IMR-90 (cell line): ENCODE results near the gene TRAPPC3L. TPM values are rescaled to one million over a fixed set of nuclear protein-coding genes. Genes with fewer than 3 reads are reported as not detected.

Experiments used
- ATAC-seq: fragments of 200-7000 bp; cut with Tn5 transposase; 2 replicates; pipeline ENCODE4 v1.9.1; 2020; ENCODE audit warnings: low read depth, mild to moderate bottlenecking, moderate library complexity
- BruUV-seq: library from RNA; stranded (reverse); fragments of 400-500 nt; replicated peaks from 2 replicates; lab custom pipeline; 2021; lab: Mats Ljungman, UMichigan
- CTCF ChIA-PET: fragments of 300-600 bp; formaldehyde crosslinking; extraction: SDS; loops from one replicate; lab custom pipeline; 2021; ENCODE audit warnings: antibody characterized with exemption; lab: Yijun Ruan, JAX
- POLR2A ChIA-PET: fragments of 300-600 bp; sonication (Branson Sonifier 250); formaldehyde crosslinking; loops from one replicate; lab custom pipeline; 2022; ENCODE audit warnings: antibody characterized with exemption; ENCODE audit not compliant: unreplicated experiment; lab: Charles Lee
- DNase-seq: peaks from one replicate; pipeline ENCODE4 v3.0.0; 2013
- H2AFZ ChIP-seq: replicated peaks from 2 replicates; pipeline ENCODE3; 2013; ENCODE audit warnings: low read length, mild to moderate bottlenecking; ENCODE audit not compliant: poor library complexity
- H2AK5ac ChIP-seq: 2 replicates; pipeline ENCODE4 v1.6.1; 2013; ENCODE audit warnings: low read depth, low read length, inconsistent platforms
- H2AK9ac ChIP-seq: replicated peaks from 2 replicates; pipeline ENCODE3; 2013; ENCODE audit warnings: mild to moderate bottlenecking, low read depth, low read length, moderate library complexity; ENCODE audit not compliant: poor library complexity
- H2BK120ac ChIP-seq: 2 replicates; pipeline ENCODE4 v1.6.1; 2013; ENCODE audit warnings: low read depth, low read length, inconsistent platforms
- H2BK15ac ChIP-seq: 3 replicates; pipeline ENCODE4 v1.6.1; 2013; ENCODE audit warnings: low read depth, low read length, inconsistent platforms
- H2BK20ac ChIP-seq: 2 replicates; pipeline ENCODE4 v1.6.1; 2013; ENCODE audit warnings: low read depth, mild to moderate bottlenecking, inconsistent platforms, low read length, moderate library complexity
- H2BK5ac ChIP-seq: 2 replicates; pipeline ENCODE4 v1.6.1; 2013; ENCODE audit warnings: mild to moderate bottlenecking, low read depth, low read length, inconsistent platforms; ENCODE audit not compliant: poor library complexity, severe bottlenecking
- H3K14ac ChIP-seq: replicated peaks from 2 replicates; pipeline ENCODE4 v1.6.1; 2013; ENCODE audit warnings: low read depth, low read length, inconsistent platforms
- H3K18ac ChIP-seq: 2 replicates; pipeline ENCODE4 v1.6.1; 2013; ENCODE audit warnings: low read depth, low read length, control low read depth
- H3K23ac ChIP-seq: 2 replicates; pipeline ENCODE4 v1.6.1; 2013; ENCODE audit warnings: low read depth, low read length, inconsistent platforms
- H3K27ac ChIP-seq: 2 replicates; pipeline ENCODE4 v1.5.1; 2013; ENCODE audit warnings: mild to moderate bottlenecking, control low read depth, low read length; ENCODE audit not compliant: insufficient read depth
- H3K27me3 ChIP-seq: 2 replicates; pipeline ENCODE4 v1.6.1; 2013; ENCODE audit warnings: low read length; ENCODE audit not compliant: control insufficient read depth, insufficient read depth
- H3K36me3 ChIP-seq: 2 replicates; pipeline ENCODE4 v1.6.1; 2013; ENCODE audit warnings: low read length, mixed read lengths; ENCODE audit not compliant: control insufficient read depth, insufficient read depth
- H3K4ac ChIP-seq: 2 replicates; pipeline ENCODE4 v1.6.1; 2013; ENCODE audit warnings: low read depth, low read length, inconsistent platforms
- H3K4me1 ChIP-seq: 2 replicates; pipeline ENCODE4 v1.6.1; 2013; ENCODE audit warnings: low read length, mixed read lengths; ENCODE audit not compliant: control insufficient read depth, insufficient read depth
- H3K4me2 ChIP-seq: 2 replicates; pipeline ENCODE4 v1.6.1; 2013; ENCODE audit warnings: low read depth, mild to moderate bottlenecking, control low read depth, low read length, moderate library complexity
- H3K4me3 ChIP-seq: 2 replicates; pipeline ENCODE4 v1.5.1; 2013; ENCODE audit warnings: low read depth, mild to moderate bottlenecking, control low read depth, low read length, moderate library complexity; ENCODE audit not compliant: insufficient read depth
- H3K56ac ChIP-seq: 2 replicates; pipeline ENCODE4 v1.6.1; 2013; ENCODE audit warnings: low read length, inconsistent platforms; ENCODE audit not compliant: insufficient read depth; ENCODE audit errors: extremely low read depth
- H3K79me1 ChIP-seq, 2 experiments: 2 replicates each; pipeline ENCODE4 v1.6.1; 2013; ENCODE audit warnings: low read length in 2 of 2, inconsistent platforms in 1 of 2, low read depth in 1 of 2
- H3K9ac ChIP-seq: 2 replicates; pipeline ENCODE4 v1.6.1; 2013; ENCODE audit warnings: low read depth, low read length, control low read depth
- H3K9me1 ChIP-seq: 2 replicates; pipeline ENCODE4 v1.6.1; 2013; ENCODE audit warnings: low read length, inconsistent platforms; ENCODE audit not compliant: insufficient read depth
- H3K9me3 ChIP-seq: 2 replicates; pipeline ENCODE4 v1.6.1; 2013; ENCODE audit warnings: low read length; ENCODE audit not compliant: control insufficient read depth, insufficient read depth
- H4K20me1 ChIP-seq: 2 replicates; pipeline ENCODE4 v1.6.1; 2013; ENCODE audit warnings: low read length, inconsistent platforms; ENCODE audit not compliant: insufficient read depth
- H4K5ac ChIP-seq: 2 replicates; pipeline ENCODE4 v1.6.1; 2013; ENCODE audit warnings: mild to moderate bottlenecking, low read depth, low read length, control low read depth
- H4K8ac ChIP-seq, 2 experiments: 2 replicates each; pipeline ENCODE4 v1.6.1; 2013; ENCODE audit warnings: low read depth in 2 of 2, low read length in 2 of 2, control low read depth in 1 of 2, inconsistent platforms in 1 of 2
- H4K91ac ChIP-seq: 2 replicates; pipeline ENCODE4 v1.6.1; 2013; ENCODE audit warnings: low read depth, low read length, inconsistent platforms; ENCODE audit not compliant: insufficient read depth
- BHLHE40 ChIP-seq: fragments of 150-350 bp; IDR thresholded peaks from 2 replicates; pipeline ENCODE4 v1.6.1; 2016; ENCODE audit warnings: mild to moderate bottlenecking, low read depth, low read length
- CEBPB ChIP-seq: IDR thresholded peaks from 2 replicates; pipeline ENCODE4 v1.6.1; 2012; ENCODE audit warnings: low read depth, low read length, improper control_type of control experiment
- CHD1 ChIP-seq: IDR thresholded peaks from 2 replicates; pipeline ENCODE4 v1.6.1; 2012; ENCODE audit warnings: low read depth, low read length, improper control_type of control experiment
- ELK1 ChIP-seq: fragments of 150-350 bp; IDR thresholded peaks from 2 replicates; pipeline ENCODE4 v1.6.1; 2016; ENCODE audit warnings: low read depth, mild to moderate bottlenecking, low read length, moderate library complexity, borderline replicate concordance
- FOS ChIP-seq: fragments of 150-350 bp; IDR thresholded peaks from 2 replicates; pipeline ENCODE4 v1.6.1; 2016; ENCODE audit warnings: low read depth, low read length
- MAFK ChIP-seq: IDR thresholded peaks from 2 replicates; pipeline ENCODE4 v1.6.1; 2012; ENCODE audit warnings: low read depth, low read length, improper control_type of control experiment
- MAZ ChIP-seq: IDR thresholded peaks from 2 replicates; pipeline ENCODE4 v1.6.1; 2012; ENCODE audit warnings: low read depth, mild to moderate bottlenecking, low read length, improper control_type of control experiment, moderate library complexity, borderline replicate concordance
- MXI1 ChIP-seq: IDR thresholded peaks from 2 replicates; pipeline ENCODE4 v1.6.1; 2012; ENCODE audit warnings: low read depth, mild to moderate bottlenecking, low read length, moderate library complexity, borderline replicate concordance
- NFE2L2 ChIP-seq: fragments of 150-350 bp; IDR thresholded peaks from 2 replicates; pipeline ENCODE4 v1.6.1; 2016; ENCODE audit warnings: low read depth, mild to moderate bottlenecking, low read length
- POLR2A ChIP-seq: IDR thresholded peaks from 2 replicates; pipeline ENCODE4 v1.6.1; 2012; ENCODE audit warnings: mild to moderate bottlenecking, low read depth, low read length
- RAD21 ChIP-seq: IDR thresholded peaks from 2 replicates; pipeline ENCODE4 v1.6.1; 2012; ENCODE audit warnings: low read length, improper control_type of control experiment
- RCOR1 ChIP-seq: IDR thresholded peaks from 2 replicates; pipeline ENCODE4 v1.6.1; 2012; ENCODE audit warnings: mild to moderate bottlenecking, low read length, improper control_type of control experiment; ENCODE audit not compliant: insufficient replicate concordance
- RFX5 ChIP-seq: IDR thresholded peaks from 2 replicates; pipeline ENCODE4 v1.8.0; 2012; ENCODE audit warnings: low read depth, mild to moderate bottlenecking, low read length, moderate library complexity
- SMC3 ChIP-seq: fragments of 150-350 bp; IDR thresholded peaks from 2 replicates; pipeline ENCODE4 v1.6.1; 2016; ENCODE audit warnings: low read depth, mild to moderate bottlenecking, antibody characterized with exemption, low read length, moderate library complexity
- WGBS, 2 experiments: methylation state at CpG; one replicate each; pipeline versions ENCODE4 v1.1.5 to v1.1.7; 2013; ENCODE audit warnings: missing lambda C conversion rate in 2 of 2; ENCODE audit not compliant: insufficient read length in 1 of 2; ENCODE audit errors: extremely low coverage in 2 of 2; 5-methylcytosine and 5-hydroxymethylcytosine counted together
- dilution Hi-C: fragments of 300-500 bp; cut with HindIII; formaldehyde crosslinking; loops from one replicate; pipeline ENCODE4 v1.14.3; 2018; ENCODE audit warnings: low sequenced_read_pairs; ENCODE audit not compliant: unreplicated experiment
- in situ Hi-C: fragments of 300-500 bp; cut with MboI; formaldehyde crosslinking; loops from 3 replicates; pipeline ENCODE4 v1.14.3; 2019; ENCODE audit warnings: low sequenced_read_pairs, inconsistent platforms, mixed read lengths
- intact Hi-C: fragments of 100-400 bp; cut with micrococcal nuclease; formaldehyde crosslinking; loops from 2 replicates; pipeline ENCODE4 v1.10.0; 2022
- polyA plus RNA-seq, 3 experiments: library from polyadenylated mRNA; depleted of rRNA; stranded (reverse); fragments of >200 nt; gene quantifications; 2 replicates each; pipeline ENCODE4 v1.2.3, GENCODE V29; 2012; ENCODE audit warnings: low replicate concordance in 1 of 3
- total RNA-seq: library from RNA; depleted of rRNA; stranded (reverse); fragments of >200 nt; gene quantifications from 2 replicates; pipeline ENCODE4 v1.2.3, GENCODE V29; 2012
- TF ChIP-seq, protein P1 (sequence below): fragments of 150-350 bp; IDR thresholded peaks from 2 replicates; pipeline ENCODE4 v1.6.1; 2017; ENCODE audit warnings: mild to moderate bottlenecking, antibody characterized with exemption, low read length, low read depth

The TRAPPC3L gene
- total and polyA plus RNA-seq, 2 of the 4 experiments (the other 2 are of a cell fraction) = 0.03 TPM; not detected in 1

DNA sequence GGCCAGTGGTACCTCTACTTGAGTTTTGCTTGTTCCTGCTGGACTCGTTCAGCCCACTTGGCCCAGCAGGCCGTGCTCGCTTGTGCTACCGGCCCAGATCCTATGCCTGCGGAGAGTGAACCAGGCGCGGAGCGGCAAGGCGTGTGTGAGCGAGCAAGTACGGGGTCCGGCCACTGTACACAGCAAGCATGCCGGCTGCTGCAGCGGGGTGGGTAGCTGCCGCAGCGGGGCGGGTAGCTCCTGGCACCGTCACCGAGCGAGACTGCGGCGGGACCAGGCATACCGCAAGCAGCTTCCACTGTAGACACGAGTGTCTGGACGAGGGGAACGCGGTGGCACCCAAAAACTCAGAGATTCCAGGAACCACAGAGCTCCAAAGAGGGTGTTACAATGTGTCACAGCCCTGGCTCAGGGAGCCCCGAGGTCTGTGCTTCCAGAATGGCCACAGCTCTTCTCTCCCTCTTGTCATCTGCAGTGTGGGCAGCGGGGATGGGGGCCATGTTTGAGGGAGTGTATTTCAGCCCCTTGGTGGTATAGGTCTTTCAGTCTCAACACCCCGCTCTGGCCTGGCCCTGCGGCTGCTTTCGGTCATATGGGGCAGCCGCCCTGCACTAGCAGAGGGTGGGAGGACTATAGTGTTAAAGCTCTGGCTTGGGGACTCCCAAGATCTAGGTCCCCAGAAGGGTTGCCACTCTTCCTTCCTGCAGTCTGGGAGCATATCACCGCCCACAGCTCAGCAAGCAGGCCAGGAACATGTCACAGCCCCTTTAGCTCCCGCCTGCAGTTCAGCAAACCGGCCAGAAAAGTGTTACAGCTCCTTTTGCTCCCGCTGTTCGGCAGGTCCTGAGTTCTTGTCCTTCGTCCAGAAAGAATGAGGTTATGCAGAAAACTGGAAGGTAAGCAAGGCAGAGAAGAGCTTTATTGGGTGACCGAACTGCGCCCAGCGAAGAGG lies 19.7 kb upstream of the TRAPPC3L start:
- no TSS peak for BruUV-seq
- peak overlapping the region; percentile 88 for H4K5ac ChIP-seq
- dilution Hi-C loops (no loop called here), intact Hi-C loops (loop anchor here (5.0 kb wide), 1 partner anchor 118 kb away; no protein-coding TSS in a partner anchor), in situ Hi-C loops (loop anchor here (5.0 kb wide), 1 partner anchor 298 kb away; no protein-coding TSS in a partner anchor)
- peaks cover 3% of the 10 kb centered on the region; the same call in 1 of the 2 replicates for H3K9me1 ChIP-seq
- ChIA-PET POLR2A (no interaction called here), CTCF (interaction anchor here (0.6 to 1.5 kb wide), 2 partner anchors 296 to 335 kb away, joined by 3 to 7 read pairs; no protein-coding TSS in a partner anchor)
- peak overlapping the region; percentile 61 to 84; a peak in 3 of 4 replicates for H4K8ac ChIP-seq
- H2BK5ac ChIP-seq = peak overlapping the region; percentile 90
- ATAC-seq (no peak), DNase-seq (no peak)
- no peaks in the 10 kb centered on the region for H3K27me3 ChIP-seq
- peak overlapping the region; percentile 84 for H2AK9ac ChIP-seq
- H3K4ac ChIP-seq = peak overlapping the region; percentile 65
- H3K23ac ChIP-seq = peak overlapping the region; percentile 59; the same call in 1 of the 2 replicates
- peak overlapping the region; percentile 26; the same call in 1 of the 2 replicates for H2AK5ac ChIP-seq
- peaks cover 5 to 13% of the 10 kb centered on the region in 2 experiments for H3K79me1 ChIP-seq
- peak overlapping the region; percentile 81; the same call in 1 of the 3 replicates for H2BK15ac ChIP-seq
- H3K4me1 ChIP-seq = peaks cover 8% of the 10 kb centered on the region
- H4K20me1 ChIP-seq = no peaks in the 10 kb centered on the region
- H3K4me2 ChIP-seq = peak overlapping the region; percentile 88
- H4K91ac ChIP-seq = peak overlapping the region; percentile 23; the same call in 1 of the 2 replicates
- H3K36me3 ChIP-seq = no peaks in the 10 kb centered on the region
- H3K18ac ChIP-seq = peak overlapping the region; percentile 66
- H2BK120ac ChIP-seq = peak overlapping the region; percentile 81
- peak overlapping the region; percentile 52 for H3K27ac ChIP-seq
- peak overlapping the region; percentile 54; the same call in 1 of the 2 replicates for H2BK20ac ChIP-seq
- no peak overlapping the region for H3K56ac ChIP-seq
- H3K9me3 ChIP-seq = no peaks in the 10 kb centered on the region
- H2AFZ ChIP-seq = peak overlapping the region; percentile 89
- peak overlapping the region; percentile 55; the same call in 1 of the 2 replicates for H3K9ac ChIP-seq
- H3K14ac ChIP-seq = peak overlapping the region; percentile 44
- 73% methylated on average over 19 of the region's 42 CpGs; no CpG with 5 or more reads in 1 of the 2 experiments for WGBS, 2 experiments
- H3K4me3 ChIP-seq = no peak overlapping the region
- TF ChIP-seq MXI1 (no peak), NFE2L2 (no peak), MAZ (no peak), SMC3 (no peak), CHD1 (no peak), RCOR1 (no peak), MAFK (no peak), ELK1 (no peak), RFX5 (no peak), POLR2A (no peak), BHLHE40 (no peak), FOS (no peak), RAD21 (no peak), CEBPB (no peak)
- TF ChIP-seq, protein P1, sequence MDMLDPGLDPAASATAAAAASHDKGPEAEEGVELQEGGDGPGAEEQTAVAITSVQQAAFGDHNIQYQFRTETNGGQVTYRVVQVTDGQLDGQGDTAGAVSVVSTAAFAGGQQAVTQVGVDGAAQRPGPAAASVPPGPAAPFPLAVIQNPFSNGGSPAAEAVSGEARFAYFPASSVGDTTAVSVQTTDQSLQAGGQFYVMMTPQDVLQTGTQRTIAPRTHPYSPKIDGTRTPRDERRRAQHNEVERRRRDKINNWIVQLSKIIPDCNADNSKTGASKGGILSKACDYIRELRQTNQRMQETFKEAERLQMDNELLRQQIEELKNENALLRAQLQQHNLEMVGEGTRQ = no peak
